GM13977 (cell line): ENCODE data around the gene BIRC3.

Source experiments
- DNase-seq: peaks from one replicate; pipeline ENCODE4 v3.0.0; 2012; ENCODE audit warnings: low spot score
- CTCF ChIP-seq: IDR thresholded peaks from 2 replicates; pipeline ENCODE4 v1.5.1; 2012; ENCODE audit warnings: mild to moderate bottlenecking, control low read depth; ENCODE audit not compliant: insufficient read depth; ENCODE audit errors: extremely low read depth, missing control alignments
- in situ Hi-C: fragments of 300-500 bp; cut with MboI; formaldehyde crosslinking; loops from one replicate; pipeline ENCODE4 v1.12.0; 2022; ENCODE audit warnings: low sequenced_read_pairs, low pct_unique_long_range_greater_than_20kb, mixed read lengths, inconsistent platforms; ENCODE audit not compliant: unreplicated experiment

BIRC3 gene

GRCh38 chr11:102377891-102378290 is 60.6 kb downstream of the BIRC3 start:
- no peak for TF ChIP-seq CTCF
- in situ Hi-C loops: no loop called here
- no peak for DNase-seq

GRCh38 chr11:102378818-102379217 is 61.5 kb downstream of the BIRC3 start:
- no peak for DNase-seq
- in situ Hi-C loops: no loop called here
- no peak for TF ChIP-seq CTCF

GRCh38 chr11:102382384-102382783 is 65.1 kb downstream of the BIRC3 start:
- DNase-seq: no peak
- TF ChIP-seq CTCF: no peak
- in situ Hi-C loops: loop anchor here (10.0 kb wide), 1 partner anchor 112 kb away; no protein-coding TSS in a partner anchor

GRCh38 chr11:102383839-102384238 is 66.6 kb downstream of the BIRC3 start:
- in situ Hi-C loops: loop anchor here (10.0 kb wide), 1 partner anchor 111 kb away; no protein-coding TSS in a partner anchor
- no peak for DNase-seq
- TF ChIP-seq CTCF: no peak

- in situ Hi-C loops: loop anchor here (10.0 kb wide), 1 partner anchor 110 kb away; no protein-coding TSS in a partner anchor
- no peak for TF ChIP-seq CTCF
- DNase-seq: no peak
Observed at GRCh38 chr11:102384419-102385079, 67.3 kb downstream of the BIRC3 start.

- in situ Hi-C loops: loop anchor here (10.0 kb wide), 1 partner anchor 109 kb away; no protein-coding TSS in a partner anchor
- DNase-seq: no peak
- TF ChIP-seq CTCF: no peak
Observed at GRCh38 chr11:102385085-102386007, 68.1 kb downstream of the BIRC3 start.
